HEK293 (cell line): Measurements from ENCODE around the gene KCNJ1.
A peak's percentile ranks its signal among the peaks of the same experiment; 100 is the strongest.

Experiments
- CTCF ChIA-PET: fragments of 350-600 bp; formaldehyde crosslinking; extraction: SDS; loops from one replicate; lab custom pipeline; 2021; ENCODE audit warnings: antibody characterized with exemption; lab: Yijun Ruan, JAX
- POLR2A ChIA-PET: fragments of 300-600 bp; formaldehyde crosslinking; extraction: SDS; loops from one replicate; lab custom pipeline; 2020; ENCODE audit warnings: antibody characterized with exemption, inconsistent platforms; lab: Yijun Ruan, JAX
- H3K27ac ChIP-seq: fragments of 200-500 bp; sonication (Bioruptor generic); 2 replicates; pipeline ENCODE4 v1.5.1; 2014; ENCODE audit warnings: low read depth, low read length, control low read depth, inconsistent platforms; ENCODE audit errors: extremely low read depth
- H3K36me3 ChIP-seq, 2 experiments: fragments of 200-500 bp in 1 of 2; sonication (Bioruptor generic) in 1 of 2; 1 replicate in 1 of 2; 2 replicates in 1 of 2; pipeline ENCODE4 v1.5.1; 2014 to 2017; ENCODE audit warnings: inconsistent platforms in 2 of 2, low read length in 2 of 2; ENCODE audit not compliant: control insufficient read depth in 2 of 2, insufficient read depth in 1 of 2
- H3K4me1 ChIP-seq: fragments of 200-500 bp; sonication (Bioruptor generic); 2 replicates; pipeline ENCODE4 v1.5.1; 2014; ENCODE audit warnings: mild to moderate bottlenecking, low read length, inconsistent platforms; ENCODE audit not compliant: control insufficient read depth, insufficient read depth
- H3K4me3 ChIP-seq: 2 replicates; pipeline ENCODE4 v1.5.1; 2011; ENCODE audit warnings: low read depth, mild to moderate bottlenecking, control low read depth, low read length, moderate library complexity
- H3K9me3 ChIP-seq: fragments of 200-500 bp; sonication (Bioruptor generic); 2 replicates; pipeline ENCODE4 v1.5.1; 2014; ENCODE audit warnings: low read depth, low read length, inconsistent platforms; ENCODE audit not compliant: control insufficient read depth, insufficient read depth
- CTCF ChIP-seq: fragments of 450-650 bp; formaldehyde crosslinking; IDR thresholded peaks from 2 replicates; pipeline ENCODE4 v1.5.1; 2016; ENCODE audit warnings: missing biosample characterization, missing genetic modification characterization
- EGR2 ChIP-seq: fragments of 450-650 bp; formaldehyde crosslinking; IDR thresholded peaks from 2 replicates; pipeline ENCODE4 v1.5.1; 2016; ENCODE audit warnings: low read depth, missing biosample characterization, missing genetic modification characterization
- SCRT1 ChIP-seq: fragments of 450-650 bp; formaldehyde crosslinking; IDR thresholded peaks from 2 replicates; pipeline ENCODE4 v1.5.1; 2016; ENCODE audit warnings: missing biosample characterization, missing genetic modification characterization, borderline replicate concordance
- SP7 ChIP-seq: fragments of 450-650 bp; formaldehyde crosslinking; IDR thresholded peaks from 2 replicates; pipeline ENCODE4 v1.5.1; 2016; ENCODE audit warnings: missing biosample characterization, missing genetic modification characterization
- ZBTB44 ChIP-seq: fragments of 450-650 bp; IDR thresholded peaks from 2 replicates; pipeline ENCODE4 v1.5.1; 2018; ENCODE audit warnings: missing biosample characterization, mild to moderate bottlenecking, missing genetic modification characterization
- ZFHX2 ChIP-seq: fragments of 450-650 bp; formaldehyde crosslinking; conservative IDR thresholded peaks from 2 replicates; pipeline ENCODE4 v1.5.1; 2016; ENCODE audit warnings: missing biosample characterization, missing genetic modification characterization
- ZNF114 ChIP-seq: fragments of 450-650 bp; formaldehyde crosslinking; IDR thresholded peaks from 2 replicates; pipeline ENCODE4 v1.5.0; 2017; ENCODE audit warnings: missing biosample characterization, missing genetic modification characterization
- ZNF148 ChIP-seq: fragments of 450-650 bp; formaldehyde crosslinking; IDR thresholded peaks from 2 replicates; pipeline ENCODE4 v1.5.0; 2017; ENCODE audit warnings: missing biosample characterization, missing genetic modification characterization, borderline replicate concordance
- ZNF416 ChIP-seq: fragments of 450-650 bp; formaldehyde crosslinking; IDR thresholded peaks from 2 replicates; pipeline ENCODE4 v1.5.1; 2016; ENCODE audit warnings: missing biosample characterization, missing genetic modification characterization
- ZNF623 ChIP-seq: fragments of 450-650 bp; formaldehyde crosslinking; IDR thresholded peaks from 2 replicates; pipeline ENCODE4 v1.5.1; 2016; ENCODE audit warnings: missing biosample characterization, missing genetic modification characterization
- ZNF76 ChIP-seq: fragments of 450-650 bp; formaldehyde crosslinking; IDR thresholded peaks from 2 replicates; pipeline ENCODE4; 2016; ENCODE audit warnings: low read depth, missing biosample characterization, missing genetic modification characterization, borderline replicate concordance
- ZNF843 ChIP-seq: fragments of 450-650 bp; formaldehyde crosslinking; IDR thresholded peaks from 2 replicates; pipeline ENCODE4 v1.5.1; 2016; ENCODE audit warnings: missing biosample characterization, missing genetic modification characterization
- ZSCAN30 ChIP-seq: fragments of 450-650 bp; IDR thresholded peaks from 2 replicates; pipeline ENCODE4 v1.5.1; 2018; ENCODE audit warnings: missing biosample characterization, mild to moderate bottlenecking, missing genetic modification characterization, moderate library complexity

Gene KCNJ1

GRCh38 chr11:128890216-128890542 lies 23.1 kb upstream of the KCNJ1 start:
- H3K4me3 ChIP-seq, result peak overlapping the region; percentile 47
- POLR2A ChIA-PET, result interaction anchor here (1.1 kb wide), 1 partner anchor 39 kb away, joined by 3 read pairs; no protein-coding TSS in a partner anchor

GRCh38 chr11:128889657-128890213 lies 22.6 kb upstream of the KCNJ1 start:
- H3K36me3 ChIP-seq, result no peaks in the 10 kb centered on the region
- H3K9me3 ChIP-seq, result no peaks in the 10 kb centered on the region
- CTCF ChIA-PET, result interaction anchor here (3.5 to 11.1 kb wide), 2 partner anchors 17 to 66 kb away, joined by 15 to 556 read pairs; no protein-coding TSS in a partner anchor
- no peak overlapping the region for H3K4me3 ChIP-seq
- no peak overlapping the region; the same call in 1 of the 2 replicates for H3K27ac ChIP-seq
- TF ChIP-seq ZNF76 (tag by site-specific recombination) (no peak), SP7 (peak; percentile 38; the same call in 1 of the 2 replicates)
- no peaks in the 10 kb centered on the region; the same call in 1 of the 2 replicates for H3K4me1 ChIP-seq
- POLR2A ChIA-PET, result interaction anchor here (1.1 kb wide), 1 partner anchor 39 kb away, joined by 3 read pairs; no protein-coding TSS in a partner anchor

More at GRCh38 chr11:128890216-128890542, 23.1 kb upstream of the KCNJ1 start:
- Histone ChIP-seq H3K4me1 (no peaks in the 10 kb centered on the region; the same call in 1 of the 2 replicates), H3K9me3 (no peaks in the 10 kb centered on the region), H3K27ac (peak overlapping the region; percentile 56; the same call in 1 of the 2 replicates), H3K36me3 (no peaks in the 10 kb centered on the region)
- TF ChIP-seq ZSCAN30 (tag by site-specific recombination) (no peak), ZNF416 (no peak), SCRT1 (no peak), ZBTB44 (tag by site-specific recombination) (no peak), ZNF114 (no peak), CTCF (no peak)
- CTCF ChIA-PET, result interaction anchor here (0.7 to 11.1 kb wide), 3 partner anchors 16 to 223 kb away, joined by 3 to 556 read pairs (median 15); no protein-coding TSS in a partner anchor

- H3K27ac ChIP-seq, result no peak overlapping the region
- TF ChIP-seq ZNF843 (tag by site-specific recombination), result no peak
- TF ChIP-seq ZNF623, result no peak
- TF ChIP-seq EGR2 (tag by site-specific recombination), result peak; percentile 58
- no peak for TF ChIP-seq ZNF148 (tag by site-specific recombination)
- TF ChIP-seq ZFHX2 (tag by site-specific recombination), result peak; percentile 57
- TF ChIP-seq, all 188 proteins: peak for 2
- H3K36me3 ChIP-seq, result no peaks in the 10 kb centered on the region
- no peaks in the 10 kb centered on the region for H3K4me1 ChIP-seq
- CTCF ChIA-PET, result interaction anchor here (0.6 to 11.1 kb wide), 8 partner anchors 15 to 713 kb away, joined by 3 to 556 read pairs (median 3); no protein-coding TSS in a partner anchor
- H3K4me3 ChIP-seq, result no peak overlapping the region
- no peaks in the 10 kb centered on the region for H3K9me3 ChIP-seq
- POLR2A ChIA-PET, result no interaction called here
These were observed 21.2 kb upstream of the KCNJ1 start for GRCh38 chr11:128888034-128888985.
